Stimulated activated naive B cell treated with anti-CD40 and anti-IgM and Interleukin-4, amounts not matched to agents 10 μg/mL and 1 μg/mL and 100 μg/mL, for 72 hours (primary cell): ENCODE data around the gene MEIOB.
"Not testable (repeated sequence)": the region's sequence is repeated elsewhere in the genome, so short reads cannot be mapped to it uniquely, and the experiment has no call there.

Experiments used
- ATAC-seq, 2 donors: fragments of 150-1000 bp; cut with Tn5 transposase; replicated peaks; 2 replicates each; pipeline ENCODE4 v1.10.0; 2021; ENCODE audit warnings: moderate library complexity in 1 of 2
- DNase-seq: peaks from one replicate; pipeline ENCODE4 v3.0.0; 2021
- H3K27ac Mint-ChIP-seq: one replicate; pipeline ENCODE4 v1.8.0; 2022; ENCODE audit warnings: mild to moderate bottlenecking, mixed read lengths
- H3K27me3 Mint-ChIP-seq, 2 donors: one replicate each; pipeline ENCODE4 v1.8.0; 2022; ENCODE audit warnings: mixed read lengths in 2 of 2
- H3K36me3 Mint-ChIP-seq, 2 donors: one replicate each; pipeline ENCODE4 v1.8.0; 2022; ENCODE audit warnings: mixed read lengths in 2 of 2, mild to moderate bottlenecking in 1 of 2
- H3K4me1 Mint-ChIP-seq, 2 donors: one replicate each; pipeline ENCODE4 v1.8.0; 2022; ENCODE audit warnings: mixed read lengths in 2 of 2, mild to moderate bottlenecking in 1 of 2
- H3K4me3 Mint-ChIP-seq, 2 donors: one replicate each; pipeline ENCODE4 v1.8.0; 2022; ENCODE audit warnings: mild to moderate bottlenecking in 2 of 2, mixed read lengths in 2 of 2, moderate library complexity in 1 of 2
- H3K9me3 Mint-ChIP-seq, 2 donors: one replicate each; pipeline ENCODE4 v1.8.0; 2022; ENCODE audit warnings: mixed read lengths in 2 of 2, mild to moderate bottlenecking in 1 of 2

The MEIOB gene, protein sequence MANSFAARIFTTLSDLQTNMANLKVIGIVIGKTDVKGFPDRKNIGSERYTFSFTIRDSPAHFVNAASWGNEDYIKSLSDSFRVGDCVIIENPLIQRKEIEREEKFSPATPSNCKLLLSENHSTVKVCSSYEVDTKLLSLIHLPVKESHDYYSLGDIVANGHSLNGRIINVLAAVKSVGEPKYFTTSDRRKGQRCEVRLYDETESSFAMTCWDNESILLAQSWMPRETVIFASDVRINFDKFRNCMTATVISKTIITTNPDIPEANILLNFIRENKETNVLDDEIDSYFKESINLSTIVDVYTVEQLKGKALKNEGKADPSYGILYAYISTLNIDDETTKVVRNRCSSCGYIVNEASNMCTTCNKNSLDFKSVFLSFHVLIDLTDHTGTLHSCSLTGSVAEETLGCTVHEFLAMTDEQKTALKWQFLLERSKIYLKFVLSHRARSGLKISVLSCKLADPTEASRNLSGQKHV

DNA sequence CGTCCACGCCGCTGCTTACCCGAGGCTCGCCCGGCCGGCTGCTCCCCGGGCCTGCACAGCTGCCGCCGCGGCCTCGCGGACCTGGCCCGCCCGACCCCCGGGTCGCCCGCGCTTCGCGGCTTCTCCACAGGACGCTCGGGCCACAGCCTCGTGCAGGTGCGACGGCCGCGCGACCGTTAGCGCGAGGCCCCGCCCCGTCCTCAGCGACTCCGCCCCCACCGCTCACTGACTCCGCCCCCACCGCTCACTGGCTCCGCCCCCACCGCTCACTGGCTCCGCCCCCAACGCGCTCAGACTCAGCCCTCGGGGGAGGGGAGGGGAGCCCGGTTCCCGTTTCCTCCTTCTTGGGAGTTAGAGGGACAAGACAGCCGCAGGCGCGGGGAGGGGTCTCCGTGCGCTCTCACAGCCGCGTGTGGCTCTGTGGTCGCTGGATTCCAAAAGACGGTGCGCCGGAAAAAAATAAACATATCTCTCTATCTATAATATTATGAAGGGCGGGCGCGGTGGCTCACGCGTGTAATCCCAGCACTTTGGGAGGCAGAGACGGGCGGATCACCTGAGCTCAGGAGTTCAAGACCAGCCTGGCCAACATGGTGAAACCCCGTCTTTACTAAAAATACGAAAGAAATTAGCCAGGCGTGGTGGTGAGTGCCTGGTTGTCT lies at the start of gene MEIOB:
Gene MEIOB, minus strand, starts transcription at position 191 of the 662 bp plus-strand sequence. CDS start 3,989 bp downstream, outside the sequence.
- Mint-ChIP-seq H3K9me3 (peaks cover 0 to 2% of the 10 kb centered on the region in 2 donors), H3K4me1 (peaks cover 0 to 8% of the 10 kb centered on the region in 2 donors), H3K27me3 (peaks cover 22 to 25% of the 10 kb centered on the region in 2 donors), H3K27ac (no peak within 1 kb of the TSS), H3K4me3 (peak within 1 kb of the TSS; percentile 62 to 73), H3K36me3 (peaks cover 3 to 4% of the 10 kb centered on the region in 2 donors)
- peak; percentile 18 for DNase-seq
- ATAC-seq = peak in 1 of 2 donors; percentile 51

DNA sequence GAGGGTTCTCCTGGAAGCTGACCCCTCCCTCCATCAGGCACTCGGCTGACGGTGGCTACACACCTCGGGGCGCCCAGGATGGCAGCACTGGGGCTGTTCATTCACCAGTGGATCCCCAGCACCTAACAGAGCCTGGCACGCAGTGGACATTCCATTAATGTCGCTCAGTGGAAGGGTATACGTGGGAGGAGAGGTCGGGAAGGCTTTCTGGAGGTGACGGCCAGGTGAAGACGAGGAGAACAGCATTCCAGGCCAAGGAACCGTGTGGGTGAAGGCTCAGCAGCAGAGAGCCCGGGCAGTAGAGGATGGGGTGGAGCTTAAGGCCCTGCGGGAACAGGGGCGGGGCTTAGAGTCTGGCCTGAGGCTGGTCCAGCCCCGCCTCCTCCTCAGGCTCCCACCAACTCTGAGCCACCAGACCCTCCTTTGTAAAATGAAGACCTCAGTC lies 48.8 kb upstream of the MEIOB start:
- DNase-seq (no peak), ATAC-seq (peak; percentile 70 to 71)
- Mint-ChIP-seq H3K4me1 (peaks cover 3 to 17% of the 10 kb centered on the region in 2 donors), H3K4me3 (no peak overlapping the region), H3K27me3 (peaks cover 73 to 94% of the 10 kb centered on the region in 2 donors), H3K36me3 (no peaks in the 10 kb centered on the region), H3K27ac (no peak overlapping the region), H3K9me3 (peaks cover 0 to 2% of the 10 kb centered on the region in 2 donors)

DNA sequence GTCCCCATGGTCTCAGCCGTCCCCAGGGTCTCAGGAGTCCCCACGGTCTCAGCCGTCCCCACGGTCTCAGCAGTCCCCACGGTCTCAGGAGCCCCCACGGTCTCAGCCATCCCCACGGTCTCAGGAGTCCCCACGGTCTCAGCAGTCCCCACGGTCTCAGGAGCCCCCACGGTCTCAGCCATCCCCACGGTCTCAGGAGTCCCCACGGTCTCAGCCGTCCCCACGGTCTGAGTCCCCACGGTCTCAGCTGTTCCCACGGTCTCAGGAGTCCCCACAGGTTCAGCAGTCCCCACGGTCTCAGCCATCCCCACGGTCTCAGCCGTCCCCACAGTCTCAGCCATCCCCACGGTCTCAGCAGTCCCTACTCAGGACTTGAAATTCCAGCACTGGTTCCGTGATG lies 48.2 kb upstream of the MEIOB start:
- not testable (repeated sequence) for H3K4me3 Mint-ChIP-seq, H3K9me3 Mint-ChIP-seq, H3K27ac Mint-ChIP-seq, DNase-seq, H3K36me3 Mint-ChIP-seq, ATAC-seq
- H3K27me3 Mint-ChIP-seq = peaks cover 74 to 94% of the 10 kb centered on the region in 2 donors
- peaks cover 3 to 20% of the 10 kb centered on the region in 2 donors for H3K4me1 Mint-ChIP-seq

DNA sequence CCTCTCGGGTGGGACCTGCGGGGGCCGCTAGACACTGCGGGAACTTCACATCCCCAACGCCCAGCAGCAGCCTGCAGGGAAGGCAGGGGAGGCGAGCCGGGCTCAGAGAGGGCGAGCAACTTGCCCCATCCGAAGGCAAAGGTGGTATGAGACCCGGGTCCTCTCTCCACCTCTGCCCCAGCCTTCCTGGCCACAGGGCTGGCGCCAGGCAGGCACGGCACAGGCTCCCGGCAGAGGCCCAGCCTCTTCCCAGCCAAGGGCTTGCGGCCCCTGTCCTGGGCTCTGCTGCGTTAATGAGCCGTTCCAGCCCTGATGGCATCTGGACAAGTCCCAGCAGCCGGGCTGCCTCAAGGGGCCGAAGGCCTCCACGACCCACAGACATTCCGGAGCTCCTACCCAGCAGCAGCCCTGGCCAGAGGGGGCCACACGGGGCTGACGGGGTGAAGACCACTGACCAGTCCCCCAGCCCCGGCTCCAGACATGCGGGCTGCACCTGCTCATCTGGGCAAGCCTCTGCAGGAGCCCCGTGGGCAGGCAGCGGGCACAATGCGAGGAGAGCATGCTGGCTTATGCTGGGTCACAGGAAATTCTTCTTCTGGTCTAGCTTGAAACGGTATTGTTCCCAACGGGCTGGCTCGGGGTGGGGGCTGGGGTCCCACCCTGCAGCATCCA lies 47.5 kb upstream of the MEIOB start:
- no peaks in the 10 kb centered on the region for H3K36me3 Mint-ChIP-seq
- peaks cover 3 to 23% of the 10 kb centered on the region in 2 donors for H3K4me1 Mint-ChIP-seq
- H3K27ac Mint-ChIP-seq = no peak overlapping the region
- no peak for ATAC-seq
- H3K27me3 Mint-ChIP-seq = peaks cover 72 to 94% of the 10 kb centered on the region in 2 donors
- no peak for DNase-seq
- H3K4me3 Mint-ChIP-seq = no peak overlapping the region
- peaks cover 0 to 2% of the 10 kb centered on the region in 2 donors for H3K9me3 Mint-ChIP-seq

DNA sequence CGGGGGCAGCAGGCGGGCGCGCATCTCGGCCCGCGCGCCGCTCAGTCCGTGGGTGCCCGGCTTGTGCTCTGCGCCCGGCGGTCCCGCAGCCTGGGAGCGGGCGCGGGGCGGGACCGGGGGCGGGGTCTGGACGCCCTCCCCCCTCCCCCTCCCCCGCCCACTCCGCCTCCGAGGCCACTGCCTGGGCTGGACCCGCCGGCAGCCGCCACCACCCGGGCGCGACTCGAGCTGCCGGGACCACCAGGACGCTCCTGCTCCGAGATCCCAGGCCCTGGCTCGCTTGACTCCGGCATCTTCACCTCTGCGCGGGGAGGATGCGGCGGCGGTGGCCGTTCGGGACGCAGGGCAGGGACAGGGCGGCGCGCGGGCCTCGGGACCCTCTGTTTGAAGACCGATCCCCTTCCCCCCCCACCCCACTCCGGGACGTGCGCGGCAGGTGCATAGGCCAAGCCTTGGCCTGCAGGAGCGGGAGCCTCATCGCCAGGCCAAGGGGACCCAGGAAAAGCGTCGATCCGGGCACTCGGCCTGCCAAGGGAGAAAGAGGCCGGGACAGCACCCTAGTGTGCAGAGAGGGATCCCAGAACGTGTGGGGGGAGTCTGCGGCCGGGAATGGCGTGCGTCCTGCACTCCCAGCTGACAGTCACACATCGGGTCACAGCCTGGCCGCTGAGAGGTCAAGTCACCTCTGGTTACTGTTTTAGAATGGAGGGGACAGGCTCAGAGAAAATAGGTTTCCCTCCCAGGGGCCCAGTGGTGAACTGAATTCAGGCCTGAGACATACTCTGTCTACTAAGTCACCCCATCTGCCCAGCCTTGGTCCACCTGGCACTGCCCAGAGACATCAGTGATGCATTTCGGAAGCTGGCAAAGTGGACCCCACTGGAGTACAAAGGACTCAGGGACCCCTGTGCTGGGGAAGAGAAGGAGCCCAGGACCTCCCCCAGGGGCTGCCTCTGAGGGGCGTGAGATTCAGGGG lies 46.7 kb upstream of the MEIOB start, which contains the start of gene HS3ST6:
Gene HS3ST6, minus strand, starts transcription at position 65 of the 976 bp plus-strand sequence. CDS start 92 bp downstream, outside the sequence.
- Mint-ChIP-seq H3K4me3 (no peak within 1 kb of the TSS), H3K36me3 (no peaks in the 10 kb centered on the region), H3K4me1 (peaks cover 4 to 19% of the 10 kb centered on the region in 2 donors), H3K9me3 (peaks cover 0 to 2% of the 10 kb centered on the region in 2 donors), H3K27me3 (peaks cover 71 to 90% of the 10 kb centered on the region in 2 donors), H3K27ac (no peak within 1 kb of the TSS)
- DNase-seq = no peak
- ATAC-seq = no peak

DNA sequence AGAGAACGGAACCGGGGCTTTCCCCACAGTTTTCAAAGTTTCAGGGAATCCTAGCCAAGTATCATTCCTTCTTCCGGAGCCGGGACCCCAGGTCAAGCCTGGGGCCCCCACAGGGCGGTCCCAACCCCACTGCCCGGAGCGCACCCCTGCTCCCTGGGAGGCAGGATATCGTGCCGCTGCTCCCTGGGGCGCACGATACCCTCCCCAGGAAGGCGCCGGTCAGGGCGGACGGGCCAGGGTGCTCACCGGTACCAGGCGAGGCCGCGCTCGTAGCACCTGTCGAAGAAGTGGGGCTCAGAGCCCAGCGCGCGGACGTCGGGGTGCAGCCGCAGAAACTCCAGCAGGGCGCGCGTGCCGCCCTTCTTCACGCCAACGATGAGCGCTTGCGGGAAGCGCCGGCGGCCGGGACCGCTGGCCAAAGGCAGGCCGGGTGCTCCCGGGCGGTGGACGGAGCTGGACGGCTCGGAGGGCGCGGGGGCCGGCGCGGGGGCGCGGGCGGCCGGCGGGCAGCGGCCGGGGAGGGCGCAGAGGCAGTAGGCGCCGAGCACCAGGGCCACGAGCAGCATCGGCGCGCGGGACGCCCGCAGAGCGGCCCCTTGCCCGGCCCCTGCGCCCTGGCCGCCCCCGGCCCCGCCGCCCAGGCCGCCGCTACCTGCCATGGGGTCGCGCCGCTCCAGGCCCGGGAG lies 45.8 kb upstream of the MEIOB start:
- Mint-ChIP-seq H3K27ac (no peak overlapping the region), H3K4me1 (peaks cover 4 to 16% of the 10 kb centered on the region in 2 donors), H3K36me3 (no peaks in the 10 kb centered on the region), H3K27me3 (peaks cover 65 to 88% of the 10 kb centered on the region in 2 donors), H3K4me3 (no peak overlapping the region), H3K9me3 (peaks cover 0 to 2% of the 10 kb centered on the region in 2 donors)
- ATAC-seq (no peak), DNase-seq (no peak)

DNA sequence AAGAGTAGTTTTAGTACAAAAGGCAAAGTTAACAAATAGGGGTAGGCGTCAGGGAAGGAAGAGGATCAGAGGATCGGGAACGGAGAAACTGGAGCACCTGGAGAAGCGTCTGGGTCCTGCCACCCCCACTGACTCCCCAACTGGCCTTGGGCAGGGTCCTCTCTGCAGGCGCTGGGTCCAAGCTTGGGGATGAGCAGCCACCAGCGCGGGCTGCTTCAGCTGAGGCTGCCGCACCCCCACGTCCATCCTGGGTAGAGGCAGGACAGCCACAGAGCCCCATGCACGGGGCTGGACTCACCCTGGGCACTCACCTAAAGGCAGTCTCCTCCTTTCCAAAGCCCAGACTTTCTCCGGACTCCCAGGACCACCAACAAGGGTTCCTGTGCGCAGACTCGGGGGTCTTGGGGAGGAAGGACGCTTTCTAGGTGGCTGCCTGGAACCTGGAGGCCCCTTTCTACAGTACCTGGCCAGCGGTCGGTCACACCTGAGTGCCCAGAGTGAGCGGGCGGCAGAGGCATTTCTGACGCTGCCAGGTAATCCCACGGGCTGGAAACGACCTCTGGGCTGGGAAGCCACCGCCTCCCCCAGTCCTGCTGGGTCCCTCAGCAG lies 45.2 kb upstream of the MEIOB start:
- H3K27me3 Mint-ChIP-seq = peaks cover 65 to 88% of the 10 kb centered on the region in 2 donors
- ATAC-seq (no peak), DNase-seq (no peak)
- H3K4me3 Mint-ChIP-seq = no peak overlapping the region
- H3K9me3 Mint-ChIP-seq = no peaks in the 10 kb centered on the region
- no peak overlapping the region for H3K27ac Mint-ChIP-seq
- peaks cover 4 to 16% of the 10 kb centered on the region in 2 donors for H3K4me1 Mint-ChIP-seq
- no peaks in the 10 kb centered on the region for H3K36me3 Mint-ChIP-seq

DNA sequence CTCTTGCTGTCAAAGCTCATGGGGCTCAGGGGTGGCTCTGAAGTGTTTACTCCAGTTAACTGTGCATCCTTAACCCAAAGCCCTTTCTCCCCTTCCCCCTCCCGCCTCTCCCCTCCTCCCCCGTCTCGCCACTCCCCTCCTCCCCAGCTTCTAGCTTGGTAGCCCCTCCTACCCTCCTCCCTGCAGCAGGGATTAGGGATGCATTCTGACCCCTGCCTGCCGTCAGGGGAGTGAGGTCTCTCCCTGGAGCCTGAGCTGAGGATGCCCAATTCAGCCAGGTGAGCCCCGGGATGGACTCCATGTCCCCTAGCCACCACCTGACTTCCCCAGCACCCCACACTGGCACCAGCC lies 44.7 kb upstream of the MEIOB start:
- H3K27me3 Mint-ChIP-seq = peaks cover 61 to 83% of the 10 kb centered on the region in 2 donors
- no peak overlapping the region for H3K27ac Mint-ChIP-seq
- DNase-seq = no peak

DNA sequence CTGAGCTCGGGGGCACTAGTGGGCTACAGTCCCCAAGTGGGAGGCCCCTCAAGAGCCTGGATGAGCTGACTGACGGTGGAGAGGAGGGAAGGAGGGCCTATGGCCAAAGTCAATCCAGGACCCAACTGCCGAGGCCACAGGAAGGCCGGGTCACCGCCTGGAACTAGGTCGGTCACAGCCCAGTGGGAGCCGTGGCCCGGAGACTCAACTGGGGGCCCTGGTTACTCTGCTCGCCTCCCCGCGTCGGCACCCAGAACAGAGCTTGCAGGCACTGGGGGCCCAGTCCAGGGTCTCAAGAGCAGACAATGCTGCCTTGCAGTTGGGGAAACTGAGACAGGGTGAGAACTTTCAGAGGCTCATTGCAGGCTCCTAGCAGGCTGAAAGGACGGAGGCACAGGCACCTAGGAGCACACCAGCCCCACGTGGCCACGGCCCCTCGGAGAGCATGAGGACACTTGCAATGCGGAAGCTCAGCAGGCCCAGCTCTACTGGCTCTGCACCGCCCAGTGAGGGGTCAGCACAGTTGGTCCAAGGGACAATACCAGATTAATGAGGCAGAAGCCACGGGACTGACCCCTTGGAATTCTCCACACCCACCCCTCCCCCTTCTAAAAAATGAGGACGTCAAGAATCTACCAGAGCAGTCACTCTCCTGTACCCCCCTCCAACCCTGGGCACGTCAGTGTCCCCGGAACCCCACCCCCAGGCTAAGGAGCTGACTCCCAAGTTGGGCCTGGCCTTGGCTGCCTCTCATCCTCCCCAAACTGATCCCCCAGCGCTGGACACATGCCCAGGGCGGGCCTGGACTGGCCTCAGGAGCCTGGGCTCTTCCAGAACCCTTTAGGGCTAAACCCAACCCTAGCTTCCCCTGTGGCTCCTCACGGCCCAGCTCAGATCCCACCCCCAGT lies 44.0 kb upstream of the MEIOB start:
- DNase-seq (no peak), ATAC-seq (no peak)
- H3K27ac Mint-ChIP-seq = no peak overlapping the region
- H3K27me3 Mint-ChIP-seq = peaks cover 55 to 76% of the 10 kb centered on the region in 2 donors
- no peaks in the 10 kb centered on the region for H3K9me3 Mint-ChIP-seq
- H3K4me3 Mint-ChIP-seq = no peak overlapping the region
- H3K4me1 Mint-ChIP-seq = peaks cover 4 to 11% of the 10 kb centered on the region in 2 donors
- H3K36me3 Mint-ChIP-seq = no peaks in the 10 kb centered on the region

More for the DNA sequence above, 44.7 kb upstream of the MEIOB start:
- Mint-ChIP-seq H3K4me3 (no peak overlapping the region), H3K36me3 (no peaks in the 10 kb centered on the region), H3K4me1 (peaks cover 4 to 16% of the 10 kb centered on the region in 2 donors), H3K9me3 (no peaks in the 10 kb centered on the region)
- ATAC-seq = no peak

DNA sequence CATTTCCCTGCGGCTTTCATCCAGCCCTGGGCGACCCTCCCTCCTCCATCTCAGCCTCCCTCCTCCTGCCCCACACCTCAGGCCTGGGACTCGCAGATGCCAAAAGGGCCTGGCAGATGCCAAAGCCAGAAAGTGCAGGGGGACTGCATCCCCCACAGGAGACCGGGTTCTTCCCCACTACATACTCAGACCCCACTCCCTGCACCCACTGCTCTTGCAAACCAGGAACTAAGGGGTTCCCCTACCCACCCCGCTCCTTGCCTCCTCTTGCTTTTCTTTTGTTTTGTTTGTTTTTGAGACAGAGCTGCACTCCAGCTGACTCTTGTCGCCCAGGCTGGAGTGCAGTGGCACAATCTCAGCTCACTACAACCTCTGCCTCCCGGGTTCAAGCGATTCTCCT lies 43.0 kb upstream of the MEIOB start:
- no peak overlapping the region for H3K27ac Mint-ChIP-seq
- H3K36me3 Mint-ChIP-seq = no peaks in the 10 kb centered on the region
- peaks cover 45 to 66% of the 10 kb centered on the region in 2 donors for H3K27me3 Mint-ChIP-seq
- no peaks in the 10 kb centered on the region for H3K9me3 Mint-ChIP-seq
- DNase-seq (no peak), ATAC-seq (peak in 1 of 2 donors; percentile 24)
- peaks cover 3 to 5% of the 10 kb centered on the region in 2 donors for H3K4me1 Mint-ChIP-seq
- no peak overlapping the region for H3K4me3 Mint-ChIP-seq

DNA sequence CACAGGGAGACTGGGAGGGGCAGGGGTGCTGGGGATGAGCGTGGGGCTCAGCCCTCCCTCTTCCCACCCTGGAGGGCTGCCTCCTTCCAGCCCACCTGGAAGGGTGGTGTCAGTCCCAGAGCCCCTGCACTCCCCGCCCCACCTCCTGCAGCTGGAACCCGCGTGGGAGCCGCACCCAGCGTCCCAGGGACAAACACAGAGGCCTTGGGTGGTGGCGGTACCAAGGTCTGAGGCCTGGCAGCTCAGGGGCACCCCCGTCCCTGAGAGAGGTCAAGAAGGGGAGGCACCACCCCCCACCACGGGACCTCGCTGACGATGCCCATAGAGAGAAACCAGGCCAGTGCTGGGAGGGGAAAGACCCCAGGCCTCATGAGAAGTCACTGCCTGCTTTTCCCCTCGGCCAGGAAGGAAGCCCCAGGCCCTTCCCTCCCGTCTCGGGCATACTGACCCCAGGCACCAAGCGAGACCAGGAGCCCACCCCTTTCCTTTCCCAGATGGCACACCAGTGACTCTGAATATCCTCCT lies 42.2 kb upstream of the MEIOB start:
- Mint-ChIP-seq H3K36me3 (no peaks in the 10 kb centered on the region), H3K27me3 (peaks cover 43 to 58% of the 10 kb centered on the region in 2 donors), H3K4me1 (peaks cover 3 to 5% of the 10 kb centered on the region in 2 donors), H3K4me3 (no peak overlapping the region), H3K9me3 (no peaks in the 10 kb centered on the region), H3K27ac (no peak overlapping the region)
- ATAC-seq (no peak), DNase-seq (no peak)
